Uterus (tissue), 4 donors: Measurements from ENCODE around the gene DARS2. TPM values are rescaled to one million over a fixed set of nuclear protein-coding genes. Genes with fewer than 3 reads are reported as not detected.
A peak's percentile ranks its signal among the peaks of the same experiment; 100 is the strongest.

ENCODE experiments used
- DNase-seq, 2 donors: peaks; one replicate each; pipeline ENCODE4 v3.0.0-alpha.2; 2019 to 2020
- H3K27ac ChIP-seq, 2 donors: fragments of 200-600 bp; sonication (generic); 1 replicate in 1 of 2; 2 replicates in 1 of 2; pipeline ENCODE4 v1.5.1; 2016 to 2018
- H3K27me3 ChIP-seq, 2 donors: fragments of 200-600 bp; sonication (generic); one replicate each; pipeline ENCODE4 v1.5.1; 2018 to 2019; ENCODE audit warnings: control low read depth in 1 of 2
- H3K36me3 ChIP-seq, 2 donors: fragments of 200-600 bp; sonication (generic); one replicate each; pipeline ENCODE4 v1.5.1; 2019; ENCODE audit warnings: control low read depth in 1 of 2
- H3K4me1 ChIP-seq, 2 donors: fragments of 200-600 bp; sonication (generic); one replicate each; pipeline ENCODE4 v1.5.1; 2018 to 2019; ENCODE audit warnings: control low read depth in 1 of 2
- H3K4me3 ChIP-seq, 2 donors: fragments of 200-600 bp; sonication (generic); 1 replicate in 1 of 2; 2 replicates in 1 of 2; pipeline ENCODE4 v1.5.1; 2018 to 2019; ENCODE audit warnings: mild to moderate bottlenecking in 1 of 2
- H3K9me3 ChIP-seq, 2 donors: fragments of 200-600 bp; sonication (generic); one replicate each; pipeline ENCODE4 v1.5.1; 2019; ENCODE audit warnings: control low read depth in 1 of 2
- POLR2A ChIP-seq, 2 donors: fragments of 450-650 bp; IDR thresholded peaks; one replicate each; pipeline ENCODE4 v1.6.1; 2016; ENCODE audit warnings: antibody characterized with exemption in 2 of 2, mild to moderate bottlenecking in 1 of 2, moderate library complexity in 1 of 2
- intact Hi-C: fragments of 100-400 bp; cut with DNase I; formaldehyde crosslinking; loops from one replicate; pipeline ENCODE4 v1.15.1; 2023; ENCODE audit warnings: low total_unique reads
- total RNA-seq, 4 donors: library from RNA; depleted of rRNA in 3 of 4; stranded (reverse); fragments of >200 nt in 3 of 4; gene quantifications; one replicate each; pipeline versions ENCODE4 v1.1.0 to v1.2.4, GENCODE V29; 2014 to 2023
- TF ChIP-seq, protein P1 (sequence below), 4 experiments: fragments of 200-600 bp in 2 of 4; fragments of 450-650 bp in 2 of 4; sonication (generic) in 2 of 4; IDR thresholded peaks; one replicate each; pipeline ENCODE4 v1.5.1; 2016 to 2019; ENCODE audit warnings: antibody characterized with exemption in 4 of 4, mild to moderate bottlenecking in 2 of 4, moderate library complexity in 1 of 4
- donor health status: DM: yes; HTN: yes; CAD: no.

The DARS2 gene
- total RNA-seq, 4 donors from 2014 or later = 4.1 to 20.0 (median 12.7) TPM

DNA sequence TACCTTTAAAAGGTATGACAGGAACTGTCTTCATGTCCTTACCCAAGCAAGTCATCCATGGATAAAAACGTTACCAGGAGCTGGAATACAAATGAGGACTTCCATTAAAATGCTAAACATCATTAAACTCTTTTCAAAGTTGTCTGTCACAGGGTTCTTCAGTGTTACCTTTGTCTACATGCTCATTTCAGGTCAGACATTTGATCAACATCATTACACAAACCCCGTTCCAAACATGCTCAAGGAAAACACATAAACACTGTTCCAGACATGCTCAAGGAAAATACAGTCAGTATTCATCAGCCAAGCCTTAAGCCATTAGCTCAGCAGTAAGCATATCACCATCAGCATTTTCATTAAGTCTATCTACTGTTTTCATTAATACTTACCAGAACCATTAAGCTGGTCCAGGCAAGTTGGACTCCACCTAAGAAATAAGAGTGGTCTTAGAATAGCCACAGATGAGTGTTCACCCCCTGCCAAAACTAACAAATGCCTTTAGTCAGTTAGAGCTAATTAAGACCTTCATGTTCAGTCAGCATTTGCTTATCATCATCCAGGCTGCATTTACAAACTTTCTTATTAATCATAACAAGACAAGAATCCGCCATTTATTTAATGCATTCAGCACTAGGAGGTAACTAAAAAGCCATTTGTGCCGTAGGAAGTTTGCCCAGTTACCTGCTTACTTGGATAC, 41.1 kb downstream of the DARS2 start:
- Histone ChIP-seq H3K36me3 (no peaks in the 10 kb centered on the region), H3K27me3 (no peaks in the 10 kb centered on the region), H3K4me3 (no peak overlapping the region), H3K4me1 (no peaks in the 10 kb centered on the region), H3K27ac (peak overlapping the region in 1 of 2 donors; percentile 87), H3K9me3 (no peaks in the 10 kb centered on the region)
- intact Hi-C loops = loop anchor here (5.0 kb wide), 1 partner anchor 157 kb away; the partner anchor contains the start of gene RC3H1
- no peak for DNase-seq
- TF ChIP-seq, protein P1, sequence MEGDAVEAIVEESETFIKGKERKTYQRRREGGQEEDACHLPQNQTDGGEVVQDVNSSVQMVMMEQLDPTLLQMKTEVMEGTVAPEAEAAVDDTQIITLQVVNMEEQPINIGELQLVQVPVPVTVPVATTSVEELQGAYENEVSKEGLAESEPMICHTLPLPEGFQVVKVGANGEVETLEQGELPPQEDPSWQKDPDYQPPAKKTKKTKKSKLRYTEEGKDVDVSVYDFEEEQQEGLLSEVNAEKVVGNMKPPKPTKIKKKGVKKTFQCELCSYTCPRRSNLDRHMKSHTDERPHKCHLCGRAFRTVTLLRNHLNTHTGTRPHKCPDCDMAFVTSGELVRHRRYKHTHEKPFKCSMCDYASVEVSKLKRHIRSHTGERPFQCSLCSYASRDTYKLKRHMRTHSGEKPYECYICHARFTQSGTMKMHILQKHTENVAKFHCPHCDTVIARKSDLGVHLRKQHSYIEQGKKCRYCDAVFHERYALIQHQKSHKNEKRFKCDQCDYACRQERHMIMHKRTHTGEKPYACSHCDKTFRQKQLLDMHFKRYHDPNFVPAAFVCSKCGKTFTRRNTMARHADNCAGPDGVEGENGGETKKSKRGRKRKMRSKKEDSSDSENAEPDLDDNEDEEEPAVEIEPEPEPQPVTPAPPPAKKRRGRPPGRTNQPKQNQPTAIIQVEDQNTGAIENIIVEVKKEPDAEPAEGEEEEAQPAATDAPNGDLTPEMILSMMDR (IDR thresholded peaks at IDR 0.05) = no peak
- no peak for TF ChIP-seq POLR2A (IDR thresholded peaks at IDR 0.05)

DNA sequence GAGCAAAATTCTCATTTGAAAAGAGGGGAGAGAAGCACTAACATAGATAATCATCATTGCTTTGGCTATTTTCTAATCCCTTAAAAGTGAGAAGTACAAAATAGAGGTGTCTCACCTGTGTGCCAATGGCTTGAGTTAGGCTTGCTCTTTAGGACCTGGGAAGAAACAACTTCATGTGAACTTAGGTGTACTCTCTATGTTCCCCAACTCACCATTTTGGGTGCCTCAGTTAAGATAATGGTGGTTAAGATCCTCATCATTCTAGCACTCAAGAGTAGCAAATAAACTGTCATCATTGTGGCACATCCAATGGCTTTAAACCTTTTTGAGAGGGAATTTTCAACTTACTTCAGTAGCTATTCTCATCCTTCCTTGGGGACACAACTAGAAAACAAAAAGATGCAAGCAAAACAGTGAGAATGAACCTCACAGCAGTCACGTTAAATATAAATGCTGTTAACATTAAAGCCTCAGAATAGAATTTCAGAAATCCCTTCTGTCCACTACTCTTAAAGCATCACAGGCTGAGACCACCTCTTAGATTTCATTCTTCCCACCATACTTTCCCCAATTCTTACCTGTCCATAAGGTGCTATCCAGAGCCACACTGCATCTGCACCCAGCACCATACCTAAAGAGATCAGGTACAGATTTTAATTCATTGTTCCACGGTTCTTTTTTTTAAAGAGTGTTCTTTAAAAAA, 42.1 kb downstream of the DARS2 start:
- no peaks in the 10 kb centered on the region for H3K4me1 ChIP-seq
- peak overlapping the region; percentile 65 to 74 for H3K4me3 ChIP-seq
- no peak for DNase-seq
- no peaks in the 10 kb centered on the region for H3K9me3 ChIP-seq
- H3K27me3 ChIP-seq = no peaks in the 10 kb centered on the region
- TF ChIP-seq POLR2A (IDR thresholded peaks at IDR 0.05) = no peak
- TF ChIP-seq, protein P1 (IDR thresholded peaks at IDR 0.05) = no peak
- intact Hi-C loops = loop anchor here (5.0 kb wide), 1 partner anchor 156 kb away; the partner anchor contains the start of gene RC3H1
- peak overlapping the region; percentile 87 to 92 for H3K27ac ChIP-seq
- no peaks in the 10 kb centered on the region for H3K36me3 ChIP-seq

DNA sequence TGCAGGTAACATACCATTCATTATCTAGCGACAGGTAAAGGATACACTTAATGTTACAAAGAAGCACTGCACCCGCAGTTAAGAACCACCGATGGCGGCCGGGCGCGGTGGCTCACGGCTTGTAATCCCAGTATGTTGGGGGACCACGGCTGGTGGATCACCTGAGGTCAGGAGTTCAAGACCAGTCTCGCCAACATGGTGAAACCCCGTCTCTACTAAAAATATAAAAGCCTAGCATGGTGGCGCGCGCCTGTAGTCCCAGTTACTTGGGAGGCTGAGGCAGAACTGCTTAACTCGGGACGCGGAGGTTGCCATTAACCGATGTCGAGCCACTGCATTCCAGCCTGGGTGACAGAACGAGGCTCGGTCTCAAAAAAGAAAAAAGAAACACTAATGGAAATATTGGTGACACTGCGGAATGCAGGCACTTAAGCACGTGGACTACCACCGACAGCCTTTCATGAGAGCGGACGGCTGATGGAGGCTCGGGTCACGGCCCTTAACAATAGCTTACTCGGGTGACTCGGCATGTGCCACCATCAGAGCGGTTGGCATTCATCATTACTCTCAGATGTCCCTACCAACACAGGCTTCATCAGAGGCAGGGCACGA, 42.8 kb downstream of the DARS2 start:
- intact Hi-C loops = loop anchor here (5.0 kb wide), 1 partner anchor 155 kb away; the partner anchor contains the start of gene RC3H1
- H3K36me3 ChIP-seq = no peaks in the 10 kb centered on the region

DNA sequence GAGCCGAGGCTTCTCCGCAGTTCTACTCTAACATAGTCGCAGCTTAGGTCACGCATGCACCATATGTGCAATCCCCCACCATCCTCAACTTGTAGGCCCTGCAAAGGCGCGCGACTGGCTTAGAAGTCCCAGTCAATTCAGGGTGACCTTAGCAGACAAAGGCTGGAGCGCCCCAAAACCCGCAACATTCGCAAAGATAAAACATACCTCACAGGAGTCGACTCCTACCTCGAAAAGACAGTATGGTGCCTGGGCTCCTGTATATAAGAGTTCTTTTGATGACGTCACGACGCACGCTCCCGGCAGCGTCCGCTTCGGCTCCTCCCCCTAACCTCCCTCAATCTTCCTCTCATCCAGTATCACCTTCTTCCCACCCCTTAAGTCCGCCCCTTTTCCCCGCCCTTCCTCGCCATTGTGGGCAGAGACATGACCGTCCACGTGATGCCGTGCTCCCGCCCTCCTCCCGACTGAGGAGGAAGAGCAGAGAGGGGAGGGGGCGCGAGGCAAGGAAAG, 43.3 kb downstream of the DARS2 start, which contains the start of gene GAS5:
GAS5 (minus strand) TSS at position 237 of the 513 bp plus-strand sequence.
- DNase-seq = peak; percentile 98 to 99

More for the DNA sequence above, 42.8 kb downstream of the DARS2 start:
- no peaks in the 10 kb centered on the region for H3K9me3 ChIP-seq
- H3K4me1 ChIP-seq = no peaks in the 10 kb centered on the region
- TF ChIP-seq POLR2A (IDR thresholded peaks at IDR 0.05) = no peak
- TF ChIP-seq, protein P1 (IDR thresholded peaks at IDR 0.05) = no peak
- H3K4me3 ChIP-seq = peak overlapping the region; percentile 65 to 74
- H3K27me3 ChIP-seq = no peaks in the 10 kb centered on the region
- DNase-seq = peak in 1 of 2 donors; percentile 26
- peak overlapping the region; percentile 87 to 92 for H3K27ac ChIP-seq

More for the DNA sequence above, 43.3 kb downstream of the DARS2 start, which contains the start of gene GAS5:
- Histone ChIP-seq H3K27me3 (no peaks in the 10 kb centered on the region), H3K4me3 (peak within 1 kb of the TSS; percentile 65 to 74), H3K9me3 (no peaks in the 10 kb centered on the region), H3K36me3 (no peaks in the 10 kb centered on the region), H3K4me1 (no peaks in the 10 kb centered on the region), H3K27ac (peak within 1 kb of the TSS; percentile 87 to 92)
- intact Hi-C loops = loop anchor here (5.0 kb wide), 1 partner anchor 154 kb away; the partner anchor contains the start of gene RC3H1
- TF ChIP-seq POLR2A (IDR thresholded peaks at IDR 0.05) = peak; percentile 86 to 98
- TF ChIP-seq, protein P1 (IDR thresholded peaks at IDR 0.05) = no peak
